ENCODE measurements around the gene SOX12. TPM values are rescaled to one million over a fixed set of nuclear protein-coding genes. Genes with fewer than 3 reads are reported as not detected.
"Not testable (repeated sequence)": the region's sequence is repeated elsewhere in the genome, so short reads cannot be mapped to it uniquely, and the experiment has no call there.

Gene SOX12
- polyA plus RNA-seq, 3 donors, result 27.8 to 43.5 (median 35.2) TPM

GRCh38 chr20:324177-325044 is 941 bp upstream of the SOX12 start:
- DNase-seq (ENCODE audit: extremely low read depth in 1 of 11, low read depth in 9 of 11, low spot score in 4 of 11), result peak in 10 of 11 donors; percentile 73 to 89 (median 83)

GRCh38 chr20:325889-326644 is 715 bp downstream of the SOX12 start:
- DNase-seq (ENCODE audit: extremely low read depth in 1 of 11, low read depth in 9 of 11, low spot score in 4 of 11), result peak in 2 of 11 donors; percentile 48 to 64

GRCh38 chr20:326645-327185 is 1.4 kb downstream of the SOX12 start:
- peak in 1 of 11 donors; percentile 20 for DNase-seq (ENCODE audit: extremely low read depth in 1 of 11, low read depth in 9 of 11, low spot score in 4 of 11)

GRCh38 chr20:327186-328026 is 2.1 kb downstream of the SOX12 start:
- DNase-seq (ENCODE audit: extremely low read depth in 1 of 11, low read depth in 9 of 11, low spot score in 4 of 11), result peak in 10 of 11 donors; percentile 80 to 94 (median 90)

- DNase-seq (ENCODE audit: extremely low read depth in 1 of 11, low read depth in 9 of 11, low spot score in 4 of 11), result no peak
Observed at GRCh38 chr20:328027-328974, 2.9 kb downstream of the SOX12 start.

GRCh38 chr20:328975-329695 is 3.8 kb downstream of the SOX12 start:
- DNase-seq (ENCODE audit: extremely low read depth in 1 of 11, low read depth in 9 of 11, low spot score in 4 of 11), result no peak

- no peak for DNase-seq (ENCODE audit: extremely low read depth in 1 of 11, low read depth in 9 of 11, low spot score in 4 of 11)
Observed at GRCh38 chr20:329851-330232, 4.5 kb downstream of the SOX12 start.

- DNase-seq (ENCODE audit: extremely low read depth in 1 of 11, low read depth in 9 of 11, low spot score in 4 of 11), result peak in 4 of 11 donors; percentile 58 to 71 (median 60)
Observed at GRCh38 chr20:330233-331149, 5.1 kb downstream of the SOX12 start.

GRCh38 chr20:334578-334977 is 9.2 kb downstream of the SOX12 start:
- no peak for DNase-seq (ENCODE audit: extremely low read depth in 1 of 11, low read depth in 9 of 11, low spot score in 4 of 11)

- not testable (repeated sequence) for DNase-seq (ENCODE audit: extremely low read depth in 1 of 11, low read depth in 9 of 11, low spot score in 4 of 11)
Observed at GRCh38 chr20:336040-336439, 10.7 kb downstream of the SOX12 start.

- no peak for DNase-seq (ENCODE audit: extremely low read depth in 1 of 11, low read depth in 9 of 11, low spot score in 4 of 11)
Observed at GRCh38 chr20:341682-342081, 16.3 kb downstream of the SOX12 start.

GRCh38 chr20:343107-343506 is 17.8 kb downstream of the SOX12 start:
- no peak for DNase-seq (ENCODE audit: extremely low read depth in 1 of 11, low read depth in 9 of 11, low spot score in 4 of 11)

- no peak for DNase-seq (ENCODE audit: extremely low read depth in 1 of 11, low read depth in 9 of 11, low spot score in 4 of 11)
Observed at GRCh38 chr20:346033-346639, 20.8 kb downstream of the SOX12 start.

GRCh38 chr20:346640-347316 is 21.4 kb downstream of the SOX12 start, which contains the start of gene NRSN2:
NRSN2 (plus strand) TSS chr20:347111; CDS start chr20:349644, 2,533 bp downstream.
- peak in 1 of 11 donors; percentile 44 for DNase-seq (ENCODE audit: extremely low read depth in 1 of 11, low read depth in 9 of 11, low spot score in 4 of 11)

GRCh38 chr20:347317-347639 is 21.9 kb downstream of the SOX12 start:
- no peak for DNase-seq (ENCODE audit: extremely low read depth in 1 of 11, low read depth in 9 of 11, low spot score in 4 of 11)

Measured in renal cortex interstitium (tissue), 11 donors.